Measurements from ENCODE around the gene FBRSL1. TPM values are rescaled to one million over a fixed set of nuclear protein-coding genes. Genes with fewer than 3 reads are reported as not detected.
A peak's percentile ranks its signal among the peaks of the same experiment; 100 is the strongest.

FBRSL1 gene
- total RNA-seq, 1 experiment from 2014 or later, result 45.3 TPM

DNA sequence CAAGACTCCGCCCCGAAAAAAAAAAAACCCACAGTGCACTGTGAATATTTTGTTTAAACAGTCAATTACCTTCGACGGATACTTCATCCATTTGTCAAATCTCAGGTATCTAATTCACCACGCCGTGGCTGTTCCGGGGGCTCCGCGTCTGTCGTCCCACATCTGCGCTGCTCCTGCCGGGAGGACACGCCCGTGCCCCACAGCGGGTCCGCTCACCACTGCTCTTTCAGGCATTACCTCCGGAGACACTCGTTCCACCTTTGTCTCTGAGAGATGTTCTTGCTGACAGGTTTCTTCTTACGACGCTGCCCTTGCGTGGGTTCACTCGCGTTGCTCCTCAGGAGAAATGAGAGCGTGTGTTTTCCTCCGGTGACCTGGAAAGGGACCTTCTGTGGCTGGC, 46.9 kb upstream of the FBRSL1 start:
- no peaks in the 10 kb centered on the region for H3K79me2 ChIP-seq (ENCODE audit: low read length)
- BruUV-seq (replicated peaks), result no TSS peak
- H4K20me1 ChIP-seq (ENCODE audit: low read length), result no peaks in the 10 kb centered on the region
- H2AFZ ChIP-seq (ENCODE audit: low read length), result no peak overlapping the region
- H3K27ac ChIP-seq (ENCODE audit: low read length), result no peak overlapping the region
- H3K9me3 ChIP-seq (ENCODE audit: low read length), result no peaks in the 10 kb centered on the region
- no peak overlapping the region for H3K9ac ChIP-seq (ENCODE audit: low read length)
- ChIA-PET POLR2A (ENCODE audit: unreplicated experiment) (no interaction called here), CTCF (no interaction called here)
- no peaks in the 10 kb centered on the region for H3K9me2 ChIP-seq (replicated peaks; ENCODE audit: low read length)
- no peaks in the 10 kb centered on the region; the same call in 1 of the 2 replicates for H3K4me1 ChIP-seq (ENCODE audit: insufficient read depth, low read length)
- H3K27me3 ChIP-seq (ENCODE audit: low read length), result no peaks in the 10 kb centered on the region
- no peak overlapping the region for H3K4me2 ChIP-seq (ENCODE audit: low read length)
- TF ChIP-seq EZH2phosphoT487 (IDR thresholded peaks at IDR 0.05; ENCODE audit: borderline replicate concordance, low read length) (no peak), EZH2 (IDR thresholded peaks at IDR 0.05; ENCODE audit: low read length, unreplicated experiment) (no peak)
- TF ChIP-seq, protein P1, sequence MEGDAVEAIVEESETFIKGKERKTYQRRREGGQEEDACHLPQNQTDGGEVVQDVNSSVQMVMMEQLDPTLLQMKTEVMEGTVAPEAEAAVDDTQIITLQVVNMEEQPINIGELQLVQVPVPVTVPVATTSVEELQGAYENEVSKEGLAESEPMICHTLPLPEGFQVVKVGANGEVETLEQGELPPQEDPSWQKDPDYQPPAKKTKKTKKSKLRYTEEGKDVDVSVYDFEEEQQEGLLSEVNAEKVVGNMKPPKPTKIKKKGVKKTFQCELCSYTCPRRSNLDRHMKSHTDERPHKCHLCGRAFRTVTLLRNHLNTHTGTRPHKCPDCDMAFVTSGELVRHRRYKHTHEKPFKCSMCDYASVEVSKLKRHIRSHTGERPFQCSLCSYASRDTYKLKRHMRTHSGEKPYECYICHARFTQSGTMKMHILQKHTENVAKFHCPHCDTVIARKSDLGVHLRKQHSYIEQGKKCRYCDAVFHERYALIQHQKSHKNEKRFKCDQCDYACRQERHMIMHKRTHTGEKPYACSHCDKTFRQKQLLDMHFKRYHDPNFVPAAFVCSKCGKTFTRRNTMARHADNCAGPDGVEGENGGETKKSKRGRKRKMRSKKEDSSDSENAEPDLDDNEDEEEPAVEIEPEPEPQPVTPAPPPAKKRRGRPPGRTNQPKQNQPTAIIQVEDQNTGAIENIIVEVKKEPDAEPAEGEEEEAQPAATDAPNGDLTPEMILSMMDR (conservative IDR thresholded peaks at IDR 0.05; ENCODE audit: low read depth, low read length), result no peak
- H3K4me3 ChIP-seq (ENCODE audit: low read length), result no peak overlapping the region
- H3F3A ChIP-seq (ENCODE audit: low read length, unreplicated experiment), result no peaks in the 10 kb centered on the region
- H3K36me3 ChIP-seq (ENCODE audit: low read depth, low read length), result no peaks in the 10 kb centered on the region
- intact Hi-C loops (cut with micrococcal nuclease), result no loop called here
- ATAC-seq (no peak), DNase-seq (no peak)

DNA sequence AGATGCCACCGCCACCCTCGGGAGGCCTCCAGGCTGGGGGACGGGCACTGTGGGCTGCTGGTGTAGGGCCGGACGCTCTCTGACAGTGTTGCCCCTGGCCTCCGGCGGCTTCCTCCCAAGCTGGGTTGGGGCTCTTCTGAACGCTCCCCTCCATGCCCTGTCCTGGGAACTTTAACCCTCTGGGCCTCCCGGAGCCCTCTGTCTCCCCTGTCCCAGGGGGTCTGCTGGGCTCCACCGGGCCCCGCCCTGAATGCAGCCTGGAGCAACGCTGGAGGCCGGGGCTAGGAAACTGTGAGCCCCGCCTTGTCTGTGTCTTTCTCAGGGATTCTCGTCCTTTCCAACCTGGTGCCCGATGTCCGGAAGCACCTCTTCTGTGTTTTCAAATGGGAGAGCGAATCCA, 45.7 kb upstream of the FBRSL1 start:
- H3K9me2 ChIP-seq (replicated peaks; ENCODE audit: low read length), result no peaks in the 10 kb centered on the region
- H2AFZ ChIP-seq (ENCODE audit: low read length), result no peak overlapping the region
- ATAC-seq (no peak), DNase-seq (no peak)
- H3K9ac ChIP-seq (ENCODE audit: low read length), result no peak overlapping the region
- H3F3A ChIP-seq (ENCODE audit: low read length, unreplicated experiment), result no peaks in the 10 kb centered on the region
- no peak overlapping the region for H3K4me2 ChIP-seq (ENCODE audit: low read length)
- H3K4me3 ChIP-seq (ENCODE audit: low read length), result no peak overlapping the region
- H3K36me3 ChIP-seq (ENCODE audit: low read depth, low read length), result no peaks in the 10 kb centered on the region
- no peaks in the 10 kb centered on the region for H3K27me3 ChIP-seq (ENCODE audit: low read length)
- no peaks in the 10 kb centered on the region; the same call in 1 of the 2 replicates for H3K4me1 ChIP-seq (ENCODE audit: insufficient read depth, low read length)
- intact Hi-C loops (cut with micrococcal nuclease), result no loop called here
- no peak overlapping the region for H3K27ac ChIP-seq (ENCODE audit: low read length)
- no TSS peak for BruUV-seq (replicated peaks)
- H3K9me3 ChIP-seq (ENCODE audit: low read length), result no peaks in the 10 kb centered on the region
- TF ChIP-seq EZH2 (IDR thresholded peaks at IDR 0.05; ENCODE audit: low read length, unreplicated experiment) (no peak), EZH2phosphoT487 (IDR thresholded peaks at IDR 0.05; ENCODE audit: borderline replicate concordance, low read length) (no peak)
- TF ChIP-seq, protein P1 (conservative IDR thresholded peaks at IDR 0.05; ENCODE audit: low read depth, low read length), result no peak
- no peaks in the 10 kb centered on the region for H3K79me2 ChIP-seq (ENCODE audit: low read length)
- ChIA-PET CTCF (no interaction called here), POLR2A (ENCODE audit: unreplicated experiment) (no interaction called here)
- no peaks in the 10 kb centered on the region for H4K20me1 ChIP-seq (ENCODE audit: low read length)

GRCh38 chr12:132444957-132445883, 44.7 kb upstream of the FBRSL1 start:
- H3K79me2 ChIP-seq (ENCODE audit: low read length), result no peaks in the 10 kb centered on the region
- DNase-seq (no peak), ATAC-seq (peak; percentile 70)
- BruUV-seq (replicated peaks), result TSS peak; percentile 95
- H3K4me2 ChIP-seq (ENCODE audit: low read length), result peak overlapping the region; percentile 73
- H3K4me1 ChIP-seq (ENCODE audit: insufficient read depth, low read length), result no peaks in the 10 kb centered on the region; the same call in 1 of the 2 replicates
- H3K27ac ChIP-seq (ENCODE audit: low read length), result peak overlapping the region; percentile 17
- POLR2A ChIA-PET (ENCODE audit: unreplicated experiment), result no interaction called here
- H3K9me3 ChIP-seq (ENCODE audit: low read length), result no peaks in the 10 kb centered on the region
- TF ChIP-seq EZH2phosphoT487 (IDR thresholded peaks at IDR 0.05; ENCODE audit: borderline replicate concordance, low read length) (no peak), EZH2 (IDR thresholded peaks at IDR 0.05; ENCODE audit: low read length, unreplicated experiment) (no peak)
- TF ChIP-seq, protein P1 (conservative IDR thresholded peaks at IDR 0.05; ENCODE audit: low read depth, low read length), result no peak
- no peaks in the 10 kb centered on the region for H3K36me3 ChIP-seq (ENCODE audit: low read depth, low read length)
- peak overlapping the region; percentile 58 for H3K4me3 ChIP-seq (ENCODE audit: low read length)
- H3F3A ChIP-seq (ENCODE audit: low read length, unreplicated experiment), result no peaks in the 10 kb centered on the region
- H3K9me2 ChIP-seq (replicated peaks; ENCODE audit: low read length), result no peaks in the 10 kb centered on the region
- H2AFZ ChIP-seq (ENCODE audit: low read length), result peak overlapping the region; percentile 72
- H3K9ac ChIP-seq (ENCODE audit: low read length), result peak overlapping the region; percentile 51
- H4K20me1 ChIP-seq (ENCODE audit: low read length), result no peaks in the 10 kb centered on the region
- no peaks in the 10 kb centered on the region for H3K27me3 ChIP-seq (ENCODE audit: low read length)
- CTCF ChIA-PET, result no interaction called here
- intact Hi-C loops (cut with micrococcal nuclease), result no loop called here

Data from PC-3 (cell line).